GM23248 (cell line): ENCODE results near the gene ZNF331. TPM values are rescaled to one million over a fixed set of nuclear protein-coding genes. Genes with fewer than 3 reads are reported as not detected.

Experiments
- DNase-seq: peaks from one replicate; pipeline ENCODE4 v3.0.0-alpha.2; 2015
- H2AFZ ChIP-seq: fragments of 200-600 bp; sonication (generic); 2 replicates; pipeline ENCODE4 v1.6.1; 2016; ENCODE audit warnings: antibody characterized with exemption
- H3F3A ChIP-seq: fragments of 200-600 bp; sonication (generic); 2 replicates; pipeline ENCODE4 v1.6.1; 2016; ENCODE audit warnings: mild to moderate bottlenecking, antibody characterized with exemption, mixed run types; ENCODE audit not compliant: insufficient read depth
- H3K27ac ChIP-seq: fragments of 200-600 bp; sonication (generic); 2 replicates; pipeline ENCODE4 v1.5.1; 2016; ENCODE audit warnings: mild to moderate bottlenecking
- H3K27me3 ChIP-seq: fragments of 200-600 bp; sonication (generic); replicated peaks from 2 replicates; pipeline ENCODE4 v1.6.1; 2016; ENCODE audit warnings: mild to moderate bottlenecking; ENCODE audit not compliant: insufficient read depth
- H3K36me3 ChIP-seq: fragments of 200-600 bp; sonication (generic); 2 replicates; pipeline ENCODE4 v1.6.1; 2016; ENCODE audit warnings: low read depth, mild to moderate bottlenecking
- H3K4me1 ChIP-seq: fragments of 200-600 bp; sonication (generic); 2 replicates; pipeline ENCODE4 v1.6.1; 2016; ENCODE audit warnings: mild to moderate bottlenecking; ENCODE audit not compliant: insufficient read depth
- H3K4me2 ChIP-seq: fragments of 200-600 bp; sonication (generic); one replicate; pipeline ENCODE4 v1.6.1; 2016; ENCODE audit warnings: mild to moderate bottlenecking; ENCODE audit not compliant: unreplicated experiment
- H3K4me3 ChIP-seq: fragments of 200-600 bp; sonication (generic); 2 replicates; pipeline ENCODE4 v1.5.1; 2016; ENCODE audit warnings: mild to moderate bottlenecking
- H3K79me2 ChIP-seq: fragments of 200-600 bp; sonication (generic); 2 replicates; pipeline ENCODE4 v1.6.1; 2016; ENCODE audit warnings: mild to moderate bottlenecking; ENCODE audit not compliant: insufficient read depth
- H3K9ac ChIP-seq: fragments of 200-600 bp; sonication (generic); 2 replicates; pipeline ENCODE4 v1.6.1; 2016; ENCODE audit warnings: mild to moderate bottlenecking
- H3K9me2 ChIP-seq: fragments of 200-600 bp; sonication (generic); 2 replicates; pipeline ENCODE4 v1.6.1; 2016; ENCODE audit warnings: mixed run types, mild to moderate bottlenecking, moderate library complexity; ENCODE audit not compliant: insufficient read depth
- H3K9me3 ChIP-seq: fragments of 200-600 bp; sonication (generic); one replicate; pipeline ENCODE4 v1.6.1; 2017; ENCODE audit warnings: low read depth
- H4K20me1 ChIP-seq: fragments of 200-600 bp; sonication (generic); 2 replicates; pipeline ENCODE4 v1.6.0; 2016; ENCODE audit not compliant: insufficient read depth
- EZH2 ChIP-seq: fragments of 200-600 bp; sonication (generic); IDR thresholded peaks from 2 replicates; pipeline ENCODE4 v1.6.1; 2018; ENCODE audit warnings: antibody characterized with exemption, mild to moderate bottlenecking; ENCODE audit not compliant: insufficient read depth, poor library complexity, severe bottlenecking
- EZH2phosphoT487 ChIP-seq: fragments of 200-600 bp; sonication (generic); IDR thresholded peaks from 2 replicates; pipeline ENCODE4 v1.6.1; 2018; ENCODE audit warnings: antibody characterized with exemption, moderate library complexity, mild to moderate bottlenecking, low read depth; ENCODE audit not compliant: insufficient read depth
- WGBS, 2 experiments: methylation state at CpG; one replicate each; pipeline ENCODE4 v1.1.6; 2015 to 2017; ENCODE audit warnings: low lambda C conversion rate in 2 of 2, low coverage in 1 of 2; ENCODE audit errors: missing lambda C conversion rate in 2 of 2; 5-methylcytosine and 5-hydroxymethylcytosine counted together
- in situ Hi-C: fragments of 300-500 bp; cut with MboI; formaldehyde crosslinking; loops from 2 replicates; pipeline ENCODE4 v1.15.0; 2020
- polyA plus RNA-seq: library from polyadenylated mRNA; unstranded; fragments of >200 nt; fragmentation: Nextera tagmentation; extraction: Ambion mirVana; gene quantifications from 2 replicates; pipeline ENCODE4 v1.2.1, GENCODE V29; 2016
- total RNA-seq: library from RNA; depleted of rRNA; stranded (reverse); fragments of >200 nt; shearing (Covaris generic); gene quantifications from 2 replicates; pipeline ENCODE4 v1.2.3, GENCODE V29; 2014

The ZNF331 gene
- total and polyA plus RNA-seq, 2 experiments from 2014 or later = 13.9 to 17.0 TPM

DNA sequence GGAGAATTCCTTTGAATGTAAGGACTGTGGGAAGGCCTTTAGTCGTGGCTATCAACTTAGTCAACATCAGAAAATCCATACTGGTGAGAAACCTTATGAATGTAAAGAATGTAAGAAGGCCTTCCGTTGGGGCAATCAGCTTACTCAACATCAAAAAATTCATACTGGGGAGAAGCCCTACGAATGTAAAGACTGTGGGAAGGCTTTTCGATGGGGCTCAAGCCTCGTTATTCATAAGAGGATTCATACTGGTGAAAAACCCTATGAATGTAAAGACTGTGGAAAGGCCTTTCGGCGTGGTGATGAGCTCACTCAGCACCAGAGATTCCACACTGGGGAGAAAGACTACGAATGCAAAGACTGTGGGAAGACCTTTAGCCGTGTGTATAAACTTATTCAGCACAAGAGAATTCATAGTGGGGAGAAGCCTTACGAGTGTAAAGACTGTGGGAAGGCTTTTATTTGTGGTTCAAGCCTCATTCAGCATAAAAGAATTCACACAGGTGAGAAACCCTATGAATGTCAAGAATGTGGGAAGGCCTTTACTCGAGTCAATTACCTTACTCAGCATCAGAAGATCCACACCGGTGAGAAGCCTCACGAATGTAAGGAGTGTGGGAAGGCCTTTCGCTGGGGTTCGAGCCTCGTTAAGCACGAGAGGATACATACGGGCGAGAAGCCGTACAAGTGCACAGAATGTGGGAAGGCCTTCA is 39.2 kb downstream of the ZNF331 start:
- H3K4me2 ChIP-seq = no peak overlapping the region
- no peak overlapping the region for H3K27ac ChIP-seq
- H3K4me3 ChIP-seq = no peak overlapping the region
- no peaks in the 10 kb centered on the region for H3K4me1 ChIP-seq
- no peak for DNase-seq
- H3K36me3 ChIP-seq = peaks cover 67% of the 10 kb centered on the region
- no peak overlapping the region for H2AFZ ChIP-seq
- in situ Hi-C loops = no loop called here
- no peaks in the 10 kb centered on the region for H3K9me2 ChIP-seq
- H3F3A ChIP-seq = peaks cover 5% of the 10 kb centered on the region; the same call in 1 of the 2 replicates
- no peaks in the 10 kb centered on the region for H3K79me2 ChIP-seq
- no peak for TF ChIP-seq EZH2
- no peak for TF ChIP-seq EZH2phosphoT487
- no peak overlapping the region for H3K9ac ChIP-seq
- no peaks in the 10 kb centered on the region for H4K20me1 ChIP-seq
- H3K9me3 ChIP-seq = peaks cover 3% of the 10 kb centered on the region
- WGBS, 2 experiments = 94 to 95% methylated on average over 20 of the region's 20 CpGs
- no peaks in the 10 kb centered on the region for H3K27me3 ChIP-seq

- Histone ChIP-seq H3K79me2 (no peaks in the 10 kb centered on the region), H4K20me1 (no peaks in the 10 kb centered on the region), H3K36me3 (peaks cover 61% of the 10 kb centered on the region), H3K9ac (no peak overlapping the region), H3K4me2 (no peak overlapping the region), H3K9me3 (peaks cover 3% of the 10 kb centered on the region), H3F3A (peaks cover 5% of the 10 kb centered on the region; the same call in 1 of the 2 replicates), H3K4me1 (no peaks in the 10 kb centered on the region), H3K4me3 (no peak overlapping the region), H3K9me2 (no peaks in the 10 kb centered on the region), H3K27ac (no peak overlapping the region), H3K27me3 (no peaks in the 10 kb centered on the region), H2AFZ (no peak overlapping the region)
- in situ Hi-C loops = no loop called here
- no peak for DNase-seq
- 97 to 98% methylated on average over 12 of the region's 12 CpGs for WGBS, 2 experiments
- no peak for TF ChIP-seq EZH2phosphoT487
- TF ChIP-seq EZH2 = no peak
Observed at GRCh38 chr19:53577968-53578367, 40.0 kb downstream of the ZNF331 start.

DNA sequence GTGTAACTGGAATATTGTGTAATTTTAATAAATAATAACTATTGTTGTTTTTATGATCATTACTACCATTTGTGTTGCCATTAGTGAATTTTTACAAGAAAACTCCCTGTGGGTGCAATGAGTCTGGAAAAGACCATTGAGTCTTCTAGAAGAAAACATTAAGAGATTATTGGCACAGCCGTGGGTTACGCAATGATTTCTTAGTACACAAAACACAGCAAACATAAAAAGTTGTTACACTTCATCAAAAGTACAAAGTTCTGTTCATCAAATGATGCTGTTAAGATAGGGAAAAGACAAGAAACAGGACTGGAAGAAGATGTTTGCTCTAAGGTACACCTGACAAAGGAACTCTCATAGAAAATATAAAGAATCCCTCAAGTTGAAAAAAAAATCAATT is 41.6 kb downstream of the ZNF331 start:
- WGBS, 2 experiments = 90 to 98% methylated on average over 2 of the region's 2 CpGs
- no peak overlapping the region for H3K4me3 ChIP-seq
- peaks cover 3% of the 10 kb centered on the region for H3K9me3 ChIP-seq
- TF ChIP-seq EZH2phosphoT487 = no peak
- TF ChIP-seq EZH2 = no peak
- H3K79me2 ChIP-seq = no peaks in the 10 kb centered on the region
- H4K20me1 ChIP-seq = no peaks in the 10 kb centered on the region
- in situ Hi-C loops = no loop called here
- H3K27ac ChIP-seq = no peak overlapping the region
- H3K27me3 ChIP-seq = no peaks in the 10 kb centered on the region
- no peaks in the 10 kb centered on the region for H3K9me2 ChIP-seq
- H3K4me2 ChIP-seq = no peak overlapping the region
- H3K9ac ChIP-seq = no peak overlapping the region
- no peak for DNase-seq
- no peak overlapping the region for H2AFZ ChIP-seq
- peaks cover 51% of the 10 kb centered on the region for H3K36me3 ChIP-seq
- H3K4me1 ChIP-seq = no peaks in the 10 kb centered on the region
- H3F3A ChIP-seq = peaks cover 5% of the 10 kb centered on the region; the same call in 1 of the 2 replicates

GRCh38 chr19:53580871-53581835 is 43.2 kb downstream of the ZNF331 start:
- Histone ChIP-seq H2AFZ (no peak overlapping the region), H3K36me3 (peaks cover 36% of the 10 kb centered on the region), H3K79me2 (no peaks in the 10 kb centered on the region), H3K4me1 (no peaks in the 10 kb centered on the region), H3K9me3 (peaks cover 6% of the 10 kb centered on the region), H3K9ac (no peak overlapping the region), H3K27me3 (no peaks in the 10 kb centered on the region), H3K9me2 (no peaks in the 10 kb centered on the region), H3K4me2 (no peak overlapping the region), H4K20me1 (no peaks in the 10 kb centered on the region), H3K27ac (no peak overlapping the region), H3F3A (peaks cover 5% of the 10 kb centered on the region; the same call in 1 of the 2 replicates), H3K4me3 (no peak overlapping the region)
- TF ChIP-seq EZH2 = no peak
- in situ Hi-C loops = no loop called here
- WGBS, 2 experiments = 63 to 66% methylated on average over 16 to 17 of the region's 17 CpGs
- no peak for DNase-seq
